ENCODE results near the gene DCDC1. TPM values are rescaled to one million over a fixed set of nuclear protein-coding genes. Genes with fewer than 3 reads are reported as not detected.

The DCDC1 gene
- total RNA-seq, 6 experiments from 2014 or later: not detected

DNA sequence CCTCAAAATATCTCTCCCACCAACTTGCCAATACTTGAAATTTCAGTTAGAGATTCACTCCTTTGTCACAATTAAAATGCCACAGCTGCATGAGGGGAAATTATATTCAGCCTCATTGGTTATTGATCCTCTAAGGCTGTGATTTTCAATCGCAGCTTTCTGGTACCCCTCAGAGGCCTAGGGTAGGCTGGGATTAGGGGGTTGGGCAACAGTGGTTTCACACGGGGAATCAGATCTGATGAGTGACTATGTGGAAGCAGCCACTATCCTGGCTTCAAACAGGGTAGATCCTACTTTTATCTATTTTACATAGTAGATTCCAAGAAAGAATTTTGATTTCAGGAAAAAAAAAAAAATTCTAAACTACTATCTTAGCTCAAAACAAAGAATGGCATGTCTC, 252.5 kb downstream of the DCDC1 start:
- Mint-ChIP-seq H3K36me3 (ENCODE audit: low read depth) (no peaks in the 10 kb centered on the region), H3K4me3 (no peak overlapping the region), H3K27me3 (ENCODE audit: insufficient read depth) (no peaks in the 10 kb centered on the region; the same call in 1 of the 2 replicates)

DNA sequence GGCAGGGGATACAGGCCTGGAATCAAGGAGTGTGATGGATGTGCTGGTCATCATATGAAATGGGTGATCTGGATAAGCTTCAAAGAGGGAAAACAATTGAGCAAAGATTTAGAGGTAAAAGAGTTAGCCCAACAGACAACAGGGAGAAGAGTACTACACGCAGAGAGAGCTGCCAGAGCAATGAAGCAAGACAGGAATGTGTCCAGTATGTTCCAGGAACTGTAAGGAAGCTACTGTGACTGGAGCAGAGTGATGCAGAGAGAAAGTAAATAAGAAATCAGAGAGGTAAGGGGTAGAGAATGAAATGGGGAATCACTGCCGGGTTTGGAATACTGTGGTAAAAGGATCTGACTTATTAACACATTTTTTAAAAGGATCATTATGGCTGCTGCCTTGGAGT, 255.1 kb downstream of the DCDC1 start:
- Mint-ChIP-seq H3K4me1 (ENCODE audit: low read depth) (no peaks in the 10 kb centered on the region), H3K27ac (no peak overlapping the region), H3K27me3 (ENCODE audit: insufficient read depth) (no peaks in the 10 kb centered on the region; the same call in 1 of the 2 replicates), H3K4me3 (no peak overlapping the region), H3K36me3 (ENCODE audit: low read depth) (no peaks in the 10 kb centered on the region), H3K9me3 (peaks cover 12% of the 10 kb centered on the region)
- no peak for DNase-seq
- TF ChIP-seq, protein P1, sequence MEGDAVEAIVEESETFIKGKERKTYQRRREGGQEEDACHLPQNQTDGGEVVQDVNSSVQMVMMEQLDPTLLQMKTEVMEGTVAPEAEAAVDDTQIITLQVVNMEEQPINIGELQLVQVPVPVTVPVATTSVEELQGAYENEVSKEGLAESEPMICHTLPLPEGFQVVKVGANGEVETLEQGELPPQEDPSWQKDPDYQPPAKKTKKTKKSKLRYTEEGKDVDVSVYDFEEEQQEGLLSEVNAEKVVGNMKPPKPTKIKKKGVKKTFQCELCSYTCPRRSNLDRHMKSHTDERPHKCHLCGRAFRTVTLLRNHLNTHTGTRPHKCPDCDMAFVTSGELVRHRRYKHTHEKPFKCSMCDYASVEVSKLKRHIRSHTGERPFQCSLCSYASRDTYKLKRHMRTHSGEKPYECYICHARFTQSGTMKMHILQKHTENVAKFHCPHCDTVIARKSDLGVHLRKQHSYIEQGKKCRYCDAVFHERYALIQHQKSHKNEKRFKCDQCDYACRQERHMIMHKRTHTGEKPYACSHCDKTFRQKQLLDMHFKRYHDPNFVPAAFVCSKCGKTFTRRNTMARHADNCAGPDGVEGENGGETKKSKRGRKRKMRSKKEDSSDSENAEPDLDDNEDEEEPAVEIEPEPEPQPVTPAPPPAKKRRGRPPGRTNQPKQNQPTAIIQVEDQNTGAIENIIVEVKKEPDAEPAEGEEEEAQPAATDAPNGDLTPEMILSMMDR (IDR thresholded peaks at IDR 0.05): no peak

More for the DNA sequence above, 252.5 kb downstream of the DCDC1 start:
- DNase-seq: no peak
- no peaks in the 10 kb centered on the region for H3K4me1 Mint-ChIP-seq (ENCODE audit: low read depth)
- TF ChIP-seq, protein P1 (IDR thresholded peaks at IDR 0.05): no peak
- peaks cover 17% of the 10 kb centered on the region for H3K9me3 Mint-ChIP-seq
- H3K27ac Mint-ChIP-seq: no peak overlapping the region

DNA sequence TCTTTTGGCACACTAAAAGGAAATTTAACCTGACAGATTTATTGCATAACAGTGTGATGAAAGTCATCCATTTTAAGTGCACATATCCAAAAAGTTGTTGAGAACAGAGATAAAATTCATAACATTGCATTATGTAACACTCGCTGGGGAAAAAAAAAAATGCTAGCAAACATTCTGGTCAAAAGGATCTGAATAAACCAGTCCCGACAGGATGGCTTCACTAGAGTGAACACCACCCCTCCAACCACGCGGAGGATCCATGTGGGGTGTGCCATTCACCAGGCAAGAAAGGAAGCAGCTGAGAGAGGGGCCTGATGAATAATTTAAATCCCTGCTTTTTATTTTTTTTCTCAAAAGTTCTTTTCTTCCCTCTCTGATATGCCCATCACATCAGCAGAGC, 258.7 kb downstream of the DCDC1 start:
- Mint-ChIP-seq H3K36me3 (ENCODE audit: low read depth) (no peaks in the 10 kb centered on the region), H3K4me3 (no peak overlapping the region), H3K27ac (no peak overlapping the region), H3K4me1 (ENCODE audit: low read depth) (no peaks in the 10 kb centered on the region), H3K9me3 (peaks cover 6% of the 10 kb centered on the region), H3K27me3 (ENCODE audit: insufficient read depth) (no peaks in the 10 kb centered on the region; the same call in 1 of the 2 replicates)
- TF ChIP-seq, protein P1 (IDR thresholded peaks at IDR 0.05): no peak
- no peak for DNase-seq

DNA sequence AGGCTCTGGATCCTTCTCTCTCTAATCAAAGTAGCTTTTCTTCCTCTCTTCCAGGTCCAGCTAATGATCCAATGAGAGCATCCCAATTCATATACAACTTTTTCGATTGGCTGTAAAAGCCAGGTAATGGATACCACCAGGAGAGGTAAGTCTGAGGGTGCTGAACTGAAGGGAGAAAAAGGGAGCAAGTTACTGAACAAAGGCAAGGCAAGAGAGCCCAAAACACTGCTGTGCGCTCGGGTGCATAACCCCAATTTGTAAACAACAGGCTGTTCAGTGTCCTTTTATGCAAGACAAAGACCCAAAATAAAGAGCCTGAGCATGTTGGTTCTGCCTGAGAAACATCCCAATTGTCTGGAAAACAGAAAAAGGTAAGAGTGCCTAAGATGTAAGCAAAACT, 260.1 kb downstream of the DCDC1 start:
- H3K9me3 Mint-ChIP-seq: peaks cover 3% of the 10 kb centered on the region
- H3K36me3 Mint-ChIP-seq (ENCODE audit: low read depth): no peaks in the 10 kb centered on the region
- DNase-seq: no peak
- H3K27me3 Mint-ChIP-seq (ENCODE audit: insufficient read depth): no peaks in the 10 kb centered on the region; the same call in 1 of the 2 replicates
- H3K27ac Mint-ChIP-seq: no peak overlapping the region
- H3K4me1 Mint-ChIP-seq (ENCODE audit: low read depth): no peaks in the 10 kb centered on the region
- TF ChIP-seq, protein P1 (IDR thresholded peaks at IDR 0.05): no peak
- no peak overlapping the region for H3K4me3 Mint-ChIP-seq

DNA sequence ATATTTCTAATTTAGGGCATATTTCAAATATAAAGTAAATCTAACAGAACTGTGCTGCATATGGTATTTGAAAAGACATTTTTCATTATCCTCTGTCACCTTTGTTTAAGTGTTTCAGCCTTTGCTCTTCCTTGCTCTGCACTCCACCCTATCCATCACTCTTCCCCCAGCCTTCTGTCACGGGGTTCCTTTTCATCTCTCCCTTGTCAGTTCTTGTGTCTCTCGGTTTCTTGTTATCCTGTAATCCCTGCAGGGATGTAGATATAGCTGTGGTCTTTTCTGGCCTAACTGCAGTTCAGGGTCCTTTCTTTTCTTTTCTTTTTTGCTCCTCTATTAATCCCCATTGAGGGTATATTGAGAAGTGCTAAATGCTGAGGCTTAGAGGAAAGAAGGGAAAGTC, 261.9 kb downstream of the DCDC1 start:
- H3K9me3 Mint-ChIP-seq: no peaks in the 10 kb centered on the region; the same call in 1 of the 2 replicates
- no peak for DNase-seq
- no peak overlapping the region for H3K27ac Mint-ChIP-seq
- TF ChIP-seq, protein P1 (IDR thresholded peaks at IDR 0.05): no peak
- H3K4me1 Mint-ChIP-seq (ENCODE audit: low read depth): no peaks in the 10 kb centered on the region
- H3K4me3 Mint-ChIP-seq: no peak overlapping the region
- no peaks in the 10 kb centered on the region for H3K36me3 Mint-ChIP-seq (ENCODE audit: low read depth)
- no peaks in the 10 kb centered on the region for H3K27me3 Mint-ChIP-seq (ENCODE audit: insufficient read depth)
